Medulla oblongata (tissue), 1 donor: Measurements from ENCODE around the gene CCNL1.
"Not testable (repeated sequence)": the region's sequence is repeated elsewhere in the genome, so short reads cannot be mapped to it uniquely, and the experiment has no call there.

Experiments used
- DNase-seq: peaks from one replicate; pipeline ENCODE4 v3.0.0-alpha.2; 2015; ENCODE audit errors: extremely low spot score

CCNL1 gene

DNA sequence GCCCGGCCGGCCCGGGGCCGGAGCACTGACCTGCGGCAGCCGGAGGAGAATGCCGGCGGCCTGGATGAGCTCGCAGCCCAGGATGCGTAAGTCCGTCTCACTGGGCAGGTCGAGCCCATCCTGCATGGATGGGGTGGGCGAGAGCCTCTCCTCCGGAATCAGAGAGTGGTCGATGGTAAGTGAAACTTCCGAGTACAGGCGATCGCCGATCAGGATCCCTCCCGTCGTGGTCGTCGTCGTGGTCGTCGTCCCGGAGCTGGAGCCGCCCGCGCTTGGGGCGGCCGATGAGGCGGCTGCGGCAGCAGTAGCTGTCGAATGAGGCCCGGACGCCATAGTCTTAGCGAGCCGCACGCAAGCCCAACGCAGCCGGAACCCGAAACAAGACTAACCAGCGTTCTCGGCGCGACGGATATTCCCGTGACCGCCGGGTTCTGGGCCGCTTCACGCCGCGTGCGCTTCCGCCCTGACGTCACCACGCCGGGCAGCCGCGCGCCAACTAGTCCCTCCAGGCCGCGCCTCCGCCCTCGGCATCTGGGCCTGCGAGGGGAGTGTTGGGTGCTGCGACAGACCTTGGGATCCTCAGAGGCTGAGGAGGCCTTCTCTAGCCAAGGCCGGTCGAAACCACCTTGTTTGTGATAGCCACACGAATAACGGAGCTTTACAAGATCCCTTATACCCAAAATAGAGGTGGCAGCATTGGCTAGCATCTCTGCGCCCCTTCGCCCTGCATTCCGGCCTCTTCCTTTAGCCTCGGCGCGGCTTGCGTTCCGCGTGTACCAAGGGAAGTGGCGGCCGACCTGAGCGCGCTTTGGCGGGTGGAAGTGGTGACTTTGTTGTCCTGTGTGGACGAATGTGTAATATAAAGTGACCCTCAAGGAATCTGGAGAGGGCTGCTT lies at the start of gene CCNL1:
CCNL1 (minus strand) TSS at position 386 of the 896 bp plus-strand sequence; CDS start at position 333, 53 bp downstream.
- peak; percentile 97 for DNase-seq

DNA sequence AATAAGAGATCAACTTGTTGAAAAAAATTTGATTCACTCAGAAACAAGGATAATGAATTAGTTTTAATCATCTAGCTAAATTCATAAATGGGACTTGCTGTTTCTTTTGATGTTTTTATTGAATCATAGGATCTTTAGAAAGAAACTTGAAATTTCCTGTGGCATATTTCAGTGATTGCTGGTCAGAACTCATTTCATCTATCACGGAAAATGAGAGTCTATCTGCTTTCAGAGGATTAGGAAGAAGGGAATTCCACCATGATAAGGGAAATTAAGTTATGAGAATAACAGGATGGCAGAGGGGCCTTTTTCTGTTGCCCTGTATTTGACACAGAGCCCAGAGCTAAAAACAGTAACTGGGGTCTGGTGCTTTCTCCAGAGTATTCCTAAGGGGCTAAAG lies 44.9 kb upstream of the CCNL1 start:
- DNase-seq: no peak

DNA sequence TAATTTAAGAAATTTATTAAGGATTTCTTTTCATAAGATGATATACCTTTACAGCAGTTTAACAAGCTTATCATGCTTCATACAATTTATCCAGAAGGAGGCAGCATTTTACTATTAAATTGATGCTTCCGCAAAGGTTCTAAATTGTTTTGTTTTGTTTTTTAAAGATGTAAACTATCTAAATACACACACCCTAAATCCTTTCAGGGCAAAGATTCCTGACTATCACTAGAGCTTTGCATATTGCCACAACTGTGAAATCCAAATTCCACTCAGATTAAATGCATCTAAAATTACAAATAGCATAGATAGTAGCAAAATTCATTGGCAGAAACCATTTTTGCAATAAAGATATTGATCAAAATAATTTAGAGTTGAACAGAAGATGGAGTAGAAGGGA lies 44.5 kb upstream of the CCNL1 start:
- DNase-seq: peak; percentile 51

DNA sequence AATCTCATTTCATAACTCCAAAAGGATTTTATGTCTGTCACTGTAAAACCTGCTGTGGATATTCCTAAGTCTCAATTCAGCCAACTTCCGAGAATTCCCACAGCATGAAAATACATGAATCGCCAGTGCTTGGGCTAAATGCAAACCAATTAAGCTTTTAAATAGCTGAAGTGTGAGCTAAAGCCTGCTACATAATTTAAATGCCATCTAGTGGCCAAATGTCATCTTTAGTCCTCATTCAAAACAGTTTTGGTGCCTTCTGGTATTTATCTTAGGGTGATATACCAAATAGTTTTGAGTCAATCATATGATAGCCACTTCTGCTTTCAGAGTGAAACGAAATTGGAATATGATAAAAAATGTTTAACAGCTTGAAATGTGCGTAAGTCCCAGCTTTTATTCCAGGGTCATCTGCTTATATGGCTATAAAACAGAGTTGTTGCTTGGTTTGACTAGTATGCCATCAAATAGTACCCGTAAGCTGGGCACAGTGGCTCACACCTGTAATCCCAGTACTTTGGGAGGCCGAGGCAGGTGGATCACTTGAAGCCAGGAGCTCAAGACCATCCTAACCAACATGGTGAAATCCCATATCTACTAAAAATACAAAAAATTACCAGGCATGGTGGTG lies 41.8 kb upstream of the CCNL1 start:
- peak; percentile 75 for DNase-seq

DNA sequence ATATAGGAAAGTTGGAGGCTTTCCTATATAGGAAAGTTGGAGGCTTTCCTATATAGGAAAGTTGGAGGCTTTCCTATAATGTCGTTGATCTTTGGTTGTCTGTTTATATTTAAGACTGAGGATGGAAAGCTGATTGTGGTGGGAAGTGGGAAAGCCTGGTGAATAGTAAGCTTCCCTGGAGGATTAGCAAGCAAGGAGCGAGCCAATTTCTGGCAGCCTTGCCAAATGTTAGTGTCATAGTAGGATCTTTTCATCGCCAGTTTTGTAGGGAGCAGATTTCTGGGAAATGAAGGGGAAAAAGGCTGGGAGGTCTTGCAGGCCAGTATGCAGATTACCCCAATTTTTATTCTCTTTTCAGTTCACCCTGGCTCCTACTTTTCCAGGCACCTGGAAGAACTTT lies 39.9 kb upstream of the CCNL1 start:
- no peak for DNase-seq

DNA sequence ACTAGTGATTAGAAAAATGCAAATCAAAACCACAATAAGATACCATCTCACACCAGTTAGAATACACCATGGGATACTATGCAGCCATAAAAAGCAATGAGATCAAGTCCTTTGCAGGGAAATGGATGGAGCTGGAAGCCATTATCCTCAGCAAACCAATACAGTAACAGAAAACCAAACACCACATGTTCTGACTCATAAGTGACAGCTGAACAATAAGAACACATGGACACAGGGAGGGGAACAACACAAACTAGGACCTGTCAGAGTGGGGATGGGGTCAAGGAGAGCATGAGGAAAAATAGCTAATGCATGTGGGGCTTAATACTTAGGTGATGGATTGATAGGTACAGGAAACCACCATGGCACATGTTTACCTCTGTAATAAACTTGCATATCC lies 36.0 kb upstream of the CCNL1 start:
- DNase-seq: no peak

DNA sequence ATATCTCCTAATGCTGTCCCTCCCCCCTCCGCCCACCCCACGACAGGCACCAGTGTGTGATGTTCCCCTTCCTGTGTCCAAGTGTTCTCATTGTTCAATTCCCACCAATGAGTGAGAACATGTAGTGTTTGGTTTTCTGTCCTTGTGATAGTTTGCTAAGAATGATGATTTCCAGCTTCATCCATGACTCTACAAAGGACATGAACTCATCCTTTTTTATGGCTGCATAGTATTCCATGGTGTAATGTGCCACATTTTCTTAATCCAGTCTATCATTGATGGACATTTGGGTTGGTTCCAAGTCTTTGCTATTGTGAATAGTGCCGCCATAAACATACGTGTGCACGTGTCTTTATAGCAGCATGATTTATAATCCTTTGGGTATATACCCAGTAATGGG lies 31.2 kb upstream of the CCNL1 start:
- not testable (repeated sequence) for DNase-seq

DNA sequence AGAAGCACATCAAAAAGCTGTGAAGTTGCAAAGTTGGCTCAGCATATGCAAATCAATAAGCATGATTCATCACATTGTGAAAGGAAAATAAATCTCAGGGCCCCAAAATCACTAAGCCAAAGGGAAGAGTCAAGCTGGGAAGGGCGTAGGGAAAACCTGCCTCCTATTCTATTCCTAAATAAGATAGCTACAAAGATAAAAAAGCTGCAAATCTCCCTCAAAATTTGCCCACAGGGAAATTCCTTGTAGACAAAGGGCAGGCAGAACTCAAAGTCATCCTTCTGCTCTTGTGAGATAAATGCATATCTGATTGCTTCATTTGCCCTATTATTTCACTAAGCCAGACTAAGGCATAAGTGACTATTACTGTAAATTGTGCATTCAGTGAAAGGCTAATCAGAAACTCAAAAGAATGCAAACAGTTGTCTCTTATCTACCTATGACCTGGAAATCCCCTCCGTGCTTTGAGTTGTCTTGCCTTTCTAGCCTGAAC lies 30.5 kb upstream of the CCNL1 start:
- no peak for DNase-seq

DNA sequence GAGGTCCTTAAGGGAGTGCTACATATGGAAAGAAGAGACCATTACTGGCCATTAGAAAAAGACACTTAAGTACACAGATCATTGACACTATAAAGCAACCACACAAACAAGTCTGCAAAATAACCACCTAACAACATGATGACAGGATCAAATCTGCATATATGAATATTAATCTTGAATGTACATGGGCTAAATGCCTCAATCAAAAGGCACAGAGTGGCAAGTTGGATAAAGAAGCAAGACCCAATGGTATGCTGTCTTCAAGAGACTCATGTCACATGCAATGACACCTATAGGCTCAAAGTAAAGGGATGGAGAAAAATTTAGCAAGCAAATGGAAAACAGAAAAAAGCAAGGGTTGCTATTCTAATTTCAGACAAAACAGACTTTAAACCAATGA lies 28.4 kb upstream of the CCNL1 start:
- no peak for DNase-seq

DNA sequence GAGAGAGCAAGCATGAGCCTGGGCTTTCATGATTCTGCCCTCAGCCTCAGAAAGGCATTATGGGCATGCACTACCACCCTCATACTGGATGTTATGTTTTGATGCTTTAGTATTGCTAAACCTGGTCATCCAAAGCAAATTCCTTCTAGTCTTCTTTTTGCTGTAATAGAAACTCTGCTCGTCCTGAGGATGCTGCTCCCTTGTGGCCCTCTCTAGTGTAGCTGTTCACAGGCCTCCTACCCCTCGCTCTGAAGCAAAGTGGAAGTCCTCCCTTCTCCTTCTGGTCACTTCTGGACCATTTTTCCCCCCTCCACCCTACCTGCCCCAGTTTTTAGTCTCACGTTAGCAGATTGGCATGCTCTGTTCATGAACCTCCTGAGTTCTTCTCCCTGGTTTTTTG lies 22.9 kb upstream of the CCNL1 start:
- no peak for DNase-seq

DNA sequence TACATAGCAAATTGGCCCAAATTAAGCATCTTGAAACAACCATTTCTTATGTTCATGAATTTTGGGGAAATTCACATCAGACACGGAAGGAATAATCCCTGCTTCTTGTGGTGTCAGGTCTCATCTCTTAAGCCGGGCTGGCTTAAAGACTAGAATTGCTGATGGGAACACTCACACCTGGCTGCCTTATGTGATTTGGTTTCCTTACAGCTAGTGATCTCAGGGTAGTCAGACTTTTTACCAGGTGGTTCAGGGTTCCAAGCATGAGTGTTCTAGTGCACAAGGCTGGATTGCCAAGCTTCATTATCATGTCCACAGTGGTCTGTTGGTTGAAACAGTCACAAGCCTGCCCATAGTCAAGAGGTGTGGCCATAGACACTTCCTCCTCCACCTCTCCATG lies 20.3 kb upstream of the CCNL1 start:
- DNase-seq: no peak

DNA sequence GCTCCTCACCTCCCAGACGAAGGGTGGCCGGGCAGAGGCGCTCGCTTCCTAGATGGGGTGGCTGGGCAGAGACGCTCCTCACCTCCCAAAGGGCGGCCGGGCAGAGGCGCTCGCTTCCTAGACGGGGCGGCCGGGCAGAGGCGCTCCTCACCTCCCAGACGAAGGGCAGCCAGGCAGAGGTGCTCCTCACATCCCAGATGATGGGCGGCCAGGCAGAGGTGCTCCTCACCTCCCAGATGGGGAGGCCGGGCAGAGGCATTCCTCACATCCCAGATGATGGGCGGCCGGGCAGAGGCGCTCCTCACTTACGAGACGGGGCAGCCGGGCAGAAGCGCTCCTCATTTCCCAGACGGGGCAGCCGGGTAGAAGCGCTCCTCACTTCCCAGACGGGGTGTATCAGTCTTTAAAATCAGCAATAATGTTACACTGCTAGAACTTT lies 19.4 kb upstream of the CCNL1 start:
- no peak for DNase-seq

DNA sequence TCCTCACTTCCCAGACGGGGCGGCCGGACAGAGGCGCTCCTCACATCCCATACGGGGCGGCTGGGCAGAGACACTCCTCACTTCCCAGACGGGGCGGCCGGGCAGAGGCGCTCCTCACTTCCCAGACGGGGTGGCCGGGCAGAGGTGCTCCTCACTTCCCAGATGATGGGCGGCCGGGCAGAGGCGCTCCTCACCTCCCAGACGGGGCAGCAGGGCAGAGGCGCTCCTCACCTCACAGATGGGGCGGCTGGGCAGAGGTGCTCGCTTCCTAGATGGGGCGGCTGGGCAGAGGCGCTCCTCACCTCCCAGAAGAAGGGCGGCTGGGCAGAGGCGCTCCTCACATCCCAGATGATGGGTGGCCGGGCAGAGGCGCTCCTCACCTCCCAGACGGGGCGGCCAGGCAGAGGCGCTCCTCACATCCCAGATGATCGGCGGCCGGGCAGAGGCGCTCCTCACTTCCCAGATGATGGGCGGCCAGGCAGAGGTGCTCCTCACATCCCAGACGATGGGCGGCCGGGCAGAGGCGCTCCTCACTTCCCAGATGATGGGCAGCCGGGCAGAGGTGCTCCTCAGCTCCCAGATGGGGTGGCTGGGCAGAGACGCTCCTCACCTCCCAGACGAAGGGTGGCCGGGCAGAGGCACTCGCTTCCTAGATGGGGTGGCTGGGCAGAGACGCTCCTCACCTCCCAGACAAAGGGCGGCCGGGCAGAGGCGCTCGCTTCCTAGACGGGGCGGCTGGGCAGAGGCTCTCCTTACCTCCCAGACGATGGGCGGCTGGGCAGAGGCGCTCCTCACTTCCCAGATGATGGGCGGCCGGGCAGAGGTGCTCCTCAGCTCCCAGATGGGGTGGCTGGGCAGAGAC lies 18.8 kb upstream of the CCNL1 start:
- DNase-seq: not testable (repeated sequence)

DNA sequence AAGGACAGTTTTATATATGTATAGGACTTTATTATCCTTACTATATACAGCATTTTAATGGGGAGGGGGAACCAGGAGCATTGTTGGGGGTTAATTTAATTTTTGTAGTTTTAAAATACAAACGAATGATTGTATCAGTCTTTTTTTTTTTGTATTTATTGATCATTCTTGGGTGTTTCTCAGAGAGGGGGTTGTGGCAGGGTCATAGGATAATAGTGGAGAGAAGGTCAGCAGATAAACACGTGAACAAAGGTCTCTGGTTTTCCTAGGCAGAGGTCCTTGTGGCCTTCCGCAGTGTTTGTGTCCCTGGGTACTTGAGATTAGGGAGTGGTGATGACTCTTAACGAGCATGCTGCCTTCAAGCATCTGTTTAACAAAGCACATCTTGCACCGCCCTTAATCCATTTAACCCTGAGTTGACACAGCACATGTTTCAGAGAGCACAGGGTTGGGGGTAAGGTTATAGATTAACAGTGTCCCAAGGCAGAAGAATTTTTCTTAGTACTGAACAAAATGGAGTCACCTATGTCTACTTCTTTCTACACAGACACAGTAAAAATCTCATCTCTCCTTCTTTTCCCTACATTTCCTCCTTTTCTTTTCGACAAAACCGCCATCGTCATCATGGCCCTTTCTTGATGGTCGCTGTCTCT lies 18.0 kb upstream of the CCNL1 start:
- DNase-seq: not testable (repeated sequence)

DNA sequence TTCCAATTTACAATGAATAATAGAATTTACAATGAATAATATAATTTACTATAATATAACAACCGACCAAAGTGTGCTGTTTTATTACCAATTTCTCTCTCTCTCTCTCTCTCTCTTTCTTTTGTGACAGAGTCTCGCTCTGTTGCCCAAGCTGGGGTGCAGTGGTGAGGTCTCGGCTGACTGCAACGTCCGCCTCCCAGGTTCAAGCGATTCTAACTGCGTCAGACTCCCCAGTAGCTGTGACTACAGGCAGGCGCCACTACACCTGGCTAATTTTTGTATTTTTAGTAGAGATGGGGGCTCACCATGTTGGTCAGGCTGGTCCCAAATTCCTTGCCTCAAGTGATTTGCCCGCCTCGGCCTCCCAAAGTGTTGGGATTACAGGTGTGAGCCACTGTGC lies 17.0 kb upstream of the CCNL1 start:
- DNase-seq: no peak

DNA sequence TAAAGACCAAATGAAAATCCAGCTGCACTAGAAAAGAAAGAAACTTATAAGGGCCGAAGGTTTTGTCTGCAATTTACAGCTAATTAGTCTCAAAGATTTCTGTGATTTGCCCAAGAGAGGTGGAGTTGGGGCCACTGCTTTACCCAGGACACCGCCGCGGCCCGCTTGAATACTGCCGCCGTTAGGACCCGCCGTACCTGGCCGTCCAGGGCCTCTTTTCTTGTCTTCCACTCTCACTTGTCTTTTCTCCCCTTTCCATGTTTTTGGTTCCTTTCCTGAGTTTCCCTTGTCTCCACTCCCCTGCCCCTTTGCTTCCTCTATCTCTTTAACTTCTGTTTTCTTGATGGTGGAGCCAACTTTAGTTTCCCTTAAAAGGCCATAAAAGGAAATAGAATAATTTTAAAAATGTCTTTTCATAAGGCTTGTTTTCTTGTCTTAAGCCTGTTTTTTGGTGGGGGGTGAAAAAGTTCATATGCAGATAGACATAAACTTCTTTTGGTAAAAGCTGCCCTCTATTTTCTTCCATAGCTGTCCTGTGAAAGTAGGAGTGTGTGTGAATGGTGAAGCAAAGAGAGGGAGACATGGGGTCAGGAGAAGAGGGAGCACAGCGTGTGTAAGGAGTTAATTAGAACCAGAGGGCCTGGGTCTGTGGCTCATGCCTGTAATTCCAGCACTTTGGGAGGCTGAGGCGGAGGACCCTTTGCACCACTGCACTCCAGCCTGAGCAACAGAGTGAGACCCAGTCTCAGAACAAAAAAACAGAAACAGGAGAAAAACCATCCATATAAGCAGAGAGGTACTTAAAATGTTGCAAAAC lies 16.0 kb upstream of the CCNL1 start:
- DNase-seq: peak; percentile 50

DNA sequence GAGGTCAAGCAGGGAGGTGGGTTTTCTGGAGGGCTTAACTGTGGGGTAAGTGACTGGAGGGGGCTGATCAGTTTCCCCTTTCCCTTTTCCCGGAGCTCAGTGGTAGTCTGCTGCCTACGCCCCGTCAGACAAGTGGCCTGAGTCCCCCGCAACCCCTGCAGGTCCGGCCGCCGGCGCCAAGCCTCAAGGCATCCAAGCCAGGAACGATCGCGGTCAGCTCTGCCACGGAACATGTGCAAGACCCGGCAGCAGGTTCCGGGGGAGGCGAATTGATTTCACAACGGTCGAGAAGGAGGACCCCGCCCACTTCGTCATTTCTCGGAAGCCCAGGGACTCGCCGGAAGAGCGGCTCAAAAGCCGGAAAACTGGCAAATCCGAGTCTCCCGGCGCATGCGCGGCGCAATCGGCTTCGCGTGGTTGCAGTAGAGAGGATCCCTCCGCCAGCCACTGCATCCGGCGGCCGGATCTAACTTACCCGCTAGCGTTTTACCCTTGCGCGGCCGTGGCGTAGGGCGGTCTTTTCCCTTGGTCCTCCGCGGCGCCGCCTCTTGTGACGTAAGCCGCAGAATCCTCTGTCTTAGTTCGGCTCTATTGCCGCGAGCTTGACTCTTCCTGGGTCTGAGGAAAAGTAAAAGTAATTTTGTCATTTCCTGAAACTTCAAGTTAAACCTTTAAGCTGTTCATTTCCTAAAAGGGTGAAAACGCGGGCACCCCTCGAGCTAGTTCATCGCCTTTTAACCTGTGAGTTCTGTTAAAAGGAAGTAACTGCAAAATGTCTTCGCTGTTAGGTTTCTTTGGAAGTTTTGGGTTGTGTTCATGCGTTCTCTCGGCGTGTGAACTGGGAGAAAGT lies 14.9 kb upstream of the CCNL1 start:
- DNase-seq: peak; percentile 99

DNA sequence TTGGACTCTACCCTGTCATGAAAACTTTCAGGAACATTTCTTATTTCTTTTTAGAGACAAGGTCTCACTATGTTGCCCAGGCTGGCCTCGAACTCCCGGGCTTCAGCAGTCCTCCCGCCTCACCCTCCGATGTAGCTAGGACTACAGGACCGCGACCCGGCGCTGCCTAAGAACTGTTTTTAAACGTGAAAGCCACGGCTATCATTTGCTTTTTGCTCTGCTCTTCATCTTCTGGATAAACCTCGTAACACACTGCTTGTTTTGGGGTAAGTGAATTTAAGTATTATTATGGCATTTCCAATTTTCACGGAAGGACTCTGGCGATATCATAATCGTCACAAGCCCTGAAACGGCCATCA lies 14.3 kb upstream of the CCNL1 start:
- no peak for DNase-seq

DNA sequence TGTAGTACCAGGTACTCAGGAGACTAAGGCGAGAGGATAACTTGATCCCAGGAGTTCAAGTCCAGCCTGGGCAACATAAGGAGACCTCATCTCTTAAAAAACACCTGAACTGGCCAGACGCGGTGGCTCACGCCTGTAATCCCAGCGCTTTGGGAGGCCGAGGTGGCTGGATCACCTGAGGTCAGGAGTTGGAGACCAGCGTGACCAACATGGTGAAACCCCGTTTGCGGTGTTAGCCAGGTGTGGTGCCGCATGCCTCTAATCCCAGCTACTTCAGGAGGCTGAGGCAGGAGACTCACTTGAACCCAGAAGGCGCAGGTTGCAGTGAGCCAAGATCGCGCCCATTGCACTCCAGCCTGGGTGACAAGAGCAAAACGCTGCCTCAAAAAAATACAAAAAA lies 13.4 kb upstream of the CCNL1 start:
- DNase-seq: not testable (repeated sequence)

DNA sequence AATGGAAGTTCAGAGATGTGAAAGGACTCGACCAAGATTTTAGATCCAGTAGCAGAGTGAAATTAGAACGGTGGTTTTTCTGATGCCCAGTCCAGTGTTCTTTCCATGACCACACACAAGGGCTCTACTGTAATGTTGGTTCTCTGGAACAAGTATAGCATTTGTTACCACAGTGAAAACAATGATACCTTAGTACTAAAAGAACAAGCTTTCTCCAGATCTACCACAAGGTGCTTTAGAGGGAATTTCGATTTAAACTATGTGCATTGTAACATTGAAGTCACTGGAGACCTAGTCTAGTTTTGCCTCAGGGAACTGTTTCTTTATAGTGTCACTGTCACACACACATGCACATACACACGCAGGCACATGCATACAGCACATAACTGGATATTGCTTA lies 12.8 kb upstream of the CCNL1 start:
- DNase-seq: no peak
